Trophoblast cell (in vitro differentiated cells and primary cell): ENCODE results near the gene KLF15.

Experiments
- DNase-seq, 2 donors: peaks; one replicate each; pipeline ENCODE4 v3.0.0-alpha.2; 2016
- H2AFZ ChIP-seq: 2 replicates; pipeline ENCODE4 v1.6.1; 2013; ENCODE audit warnings: low read length, moderate library complexity, mild to moderate bottlenecking; ENCODE audit not compliant: insufficient read depth, poor library complexity
- H2AK5ac ChIP-seq: 2 replicates; pipeline ENCODE4 v1.6.1; 2013; ENCODE audit warnings: mild to moderate bottlenecking, low read length
- H2BK120ac ChIP-seq: 2 replicates; pipeline ENCODE4 v1.6.1; 2013; ENCODE audit warnings: low read length, mild to moderate bottlenecking, moderate library complexity; ENCODE audit not compliant: insufficient read depth, poor library complexity
- H2BK12ac ChIP-seq: 2 replicates; pipeline ENCODE4 v1.6.1; 2013; ENCODE audit warnings: mild to moderate bottlenecking, low read length, moderate library complexity
- H2BK5ac ChIP-seq: 2 replicates; pipeline ENCODE4 v1.6.1; 2013; ENCODE audit warnings: low read length, low read depth, moderate library complexity, mild to moderate bottlenecking; ENCODE audit not compliant: poor library complexity
- H3K14ac ChIP-seq: 2 replicates; pipeline ENCODE4 v1.6.1; 2013; ENCODE audit warnings: mild to moderate bottlenecking, low read length
- H3K18ac ChIP-seq: 2 replicates; pipeline ENCODE4 v1.6.1; 2013; ENCODE audit warnings: mild to moderate bottlenecking, low read length
- H3K23ac ChIP-seq: 2 replicates; pipeline ENCODE4 v1.6.1; 2013; ENCODE audit warnings: low read length
- H3K27ac ChIP-seq: 2 replicates; pipeline ENCODE4 v1.5.1; 2013; ENCODE audit warnings: low read depth, mild to moderate bottlenecking, inconsistent platforms, low read length, moderate library complexity
- H3K27me3 ChIP-seq: 2 replicates; pipeline ENCODE4 v1.6.1; 2013; ENCODE audit warnings: inconsistent platforms, mild to moderate bottlenecking, low read length, moderate library complexity; ENCODE audit not compliant: insufficient read depth
- H3K36me3 ChIP-seq, 2 experiments: 1 replicate in 1 of 2; 2 replicates in 1 of 2; pipeline ENCODE4 v1.6.1; 2013; ENCODE audit warnings: low read length in 2 of 2, mild to moderate bottlenecking in 2 of 2, moderate library complexity in 1 of 2; ENCODE audit not compliant: insufficient read depth in 2 of 2, control insufficient read depth in 1 of 2
- H3K4ac ChIP-seq: 2 replicates; pipeline ENCODE4 v1.6.1; 2013; ENCODE audit warnings: low read depth, mild to moderate bottlenecking, low read length, moderate library complexity
- H3K4me1 ChIP-seq, 2 experiments: 1 replicate in 1 of 2; 2 replicates in 1 of 2; pipeline ENCODE4 v1.6.1; 2013; ENCODE audit warnings: low read length in 2 of 2, mild to moderate bottlenecking in 2 of 2, moderate library complexity in 1 of 2; ENCODE audit not compliant: insufficient read depth in 2 of 2, control insufficient read depth in 1 of 2
- H3K4me2 ChIP-seq: 2 replicates; pipeline ENCODE4 v1.6.1; 2013; ENCODE audit warnings: inconsistent platforms, mild to moderate bottlenecking, low read length, moderate library complexity
- H3K4me3 ChIP-seq: 2 replicates; pipeline ENCODE4 v1.5.1; 2013; ENCODE audit warnings: mild to moderate bottlenecking, low read depth, low read length, inconsistent platforms
- H3K79me1 ChIP-seq: one replicate; pipeline ENCODE4 v1.6.1; 2013; ENCODE audit warnings: low read length
- H3K79me2 ChIP-seq: 2 replicates; pipeline ENCODE4 v1.6.1; 2013; ENCODE audit warnings: low read length, mild to moderate bottlenecking; ENCODE audit not compliant: control insufficient read depth, insufficient read depth, poor library complexity
- H3K9ac ChIP-seq: 2 replicates; pipeline ENCODE4 v1.6.1; 2013; ENCODE audit warnings: mild to moderate bottlenecking, low read length
- H3K9me3 ChIP-seq: 2 replicates; pipeline ENCODE4 v1.6.1; 2013; ENCODE audit warnings: low read depth, mild to moderate bottlenecking, control low read depth, inconsistent platforms, low read length; ENCODE audit not compliant: insufficient read depth
- H4K12ac ChIP-seq: 2 replicates; pipeline ENCODE4 v1.6.1; 2013; ENCODE audit warnings: low read depth, mild to moderate bottlenecking, low read length, moderate library complexity
- H4K8ac ChIP-seq: 2 replicates; pipeline ENCODE4 v1.6.1; 2013; ENCODE audit warnings: low read depth, mild to moderate bottlenecking, low read length, moderate library complexity
- H4K91ac ChIP-seq: one replicate; pipeline ENCODE4 v1.6.1; 2013; ENCODE audit warnings: low read depth, mild to moderate bottlenecking, low read length, moderate library complexity
- WGBS: extraction: QIAGEN DNeasy Blood & Tissue Kit; methylation state at CpG from one replicate; pipeline ENCODE4 v1.1.7; 2013; ENCODE audit warnings: missing lambda C conversion rate; ENCODE audit not compliant: insufficient read length, insufficient coverage; ENCODE audit errors: extremely low coverage; 5-methylcytosine and 5-hydroxymethylcytosine counted together

The KLF15 gene

GRCh38 chr3:126358816-126359181 is 1.6 kb upstream of the KLF15 start:
- no peaks in the 10 kb centered on the region for H3K36me3 ChIP-seq
- H3K27me3 ChIP-seq, result peaks cover 10% of the 10 kb centered on the region
- H3K4ac ChIP-seq, result no peak overlapping the region
- no peaks in the 10 kb centered on the region for H3K79me1 ChIP-seq
- no peak overlapping the region for H3K14ac ChIP-seq
- H2BK12ac ChIP-seq, result no peak overlapping the region
- no peak overlapping the region for H4K8ac ChIP-seq
- H2AK5ac ChIP-seq, result no peak overlapping the region
- no peak overlapping the region for H3K23ac ChIP-seq
- H2AFZ ChIP-seq, result no peak overlapping the region
- DNase-seq, result no peak
- H3K4me1 ChIP-seq, result peaks cover 7 to 8% of the 10 kb centered on the region in 2 experiments
- no peaks in the 10 kb centered on the region for H3K79me2 ChIP-seq
- no peak overlapping the region for H3K4me3 ChIP-seq
- no peak overlapping the region for H4K91ac ChIP-seq
- no peak overlapping the region for H3K4me2 ChIP-seq
- H3K27ac ChIP-seq, result no peak overlapping the region
- no CpG with 5 or more reads among the region's 3 CpGs for WGBS
- H3K9me3 ChIP-seq, result peaks cover 4% of the 10 kb centered on the region
- H2BK5ac ChIP-seq, result no peak overlapping the region
- no peak overlapping the region for H2BK120ac ChIP-seq
- H4K12ac ChIP-seq, result no peak overlapping the region
- no peak overlapping the region for H3K9ac ChIP-seq
- no peak overlapping the region for H3K18ac ChIP-seq

DNA sequence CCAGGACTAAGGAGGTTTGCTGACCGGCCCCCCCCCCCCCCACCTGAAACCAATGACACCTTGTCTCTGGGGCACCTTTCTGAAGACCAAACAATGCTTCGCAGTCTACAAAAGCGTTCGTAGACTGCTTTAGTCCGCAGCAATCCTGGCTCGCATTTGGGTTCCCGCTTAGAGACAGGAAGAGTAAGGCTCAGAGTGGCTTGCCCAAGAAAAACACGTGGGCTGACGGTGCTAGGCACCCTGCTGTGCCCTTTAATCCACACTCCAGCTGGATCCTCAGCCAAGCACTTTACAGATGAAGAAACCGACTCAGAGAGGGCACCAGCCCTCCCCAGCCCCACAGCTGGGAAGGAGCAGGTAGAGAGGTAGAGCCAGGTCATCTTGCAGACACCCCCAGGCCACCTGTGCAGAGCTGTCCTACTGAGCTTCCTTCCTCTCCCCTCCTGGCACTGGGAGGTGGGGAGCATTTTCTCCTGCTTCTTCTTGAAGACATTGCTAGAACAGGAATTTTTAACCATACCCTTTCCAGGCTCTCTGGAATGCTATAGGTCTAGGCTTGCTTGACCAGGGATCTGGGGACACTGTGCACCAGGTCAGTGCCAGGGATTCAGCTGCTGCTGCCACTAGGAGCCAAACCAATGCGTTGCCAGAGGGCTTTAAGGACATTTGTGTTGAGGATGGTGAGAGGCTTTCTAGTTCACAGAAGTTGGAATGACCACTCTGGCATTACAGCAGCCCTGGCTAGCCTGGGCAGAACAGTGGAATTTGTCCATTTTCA is 1.0 kb upstream of the KLF15 start:
- Histone ChIP-seq H3K36me3 (no peaks in the 10 kb centered on the region), H3K27ac (no peak overlapping the region)
- WGBS, result no CpG with 5 or more reads among the region's 11 CpGs

GRCh38 chr3:126356373-126357264 is 589 bp downstream of the KLF15 start:
- H3K36me3 ChIP-seq, result no peaks in the 10 kb centered on the region
- H3K27ac ChIP-seq, result no peak overlapping the region
- DNase-seq, result peak in 1 of 2 donors; percentile 17
- peak overlapping the region; percentile 38 for H2AFZ ChIP-seq
- no peak overlapping the region for H2BK12ac ChIP-seq
- peak overlapping the region; percentile 71 for H3K4me3 ChIP-seq
- H2AK5ac ChIP-seq, result no peak overlapping the region
- H3K4me1 ChIP-seq, result peaks cover 7 to 8% of the 10 kb centered on the region in 2 experiments
- no peak overlapping the region for H3K9ac ChIP-seq
- H4K12ac ChIP-seq, result no peak overlapping the region
- peak overlapping the region; percentile 78 for H3K4me2 ChIP-seq
- WGBS, result no CpG with 5 or more reads among the region's 100 CpGs
- H3K79me1 ChIP-seq, result no peaks in the 10 kb centered on the region
- no peaks in the 10 kb centered on the region for H3K79me2 ChIP-seq
- peak overlapping the region; percentile 14 for H3K18ac ChIP-seq
- H2BK120ac ChIP-seq, result no peak overlapping the region
- H2BK5ac ChIP-seq, result no peak overlapping the region
- no peak overlapping the region for H4K8ac ChIP-seq
- H3K27me3 ChIP-seq, result peaks cover 10% of the 10 kb centered on the region
- peak overlapping the region; percentile 21 for H4K91ac ChIP-seq
- H3K14ac ChIP-seq, result peak overlapping the region; percentile 43
- peaks cover 4% of the 10 kb centered on the region for H3K9me3 ChIP-seq
- no peak overlapping the region for H3K23ac ChIP-seq
- H3K4ac ChIP-seq, result no peak overlapping the region

More for the DNA sequence above, 1.0 kb upstream of the KLF15 start:
- Histone ChIP-seq H3K18ac (no peak overlapping the region), H2AK5ac (no peak overlapping the region), H3K9me3 (peaks cover 4% of the 10 kb centered on the region), H3K27me3 (peaks cover 10% of the 10 kb centered on the region), H4K8ac (no peak overlapping the region), H3K4me1 (peaks cover 7 to 8% of the 10 kb centered on the region in 2 experiments), H3K14ac (no peak overlapping the region), H2AFZ (no peak overlapping the region), H4K91ac (no peak overlapping the region), H4K12ac (no peak overlapping the region), H2BK5ac (no peak overlapping the region), H2BK12ac (no peak overlapping the region), H3K4me3 (no peak overlapping the region), H3K79me1 (no peaks in the 10 kb centered on the region), H3K23ac (no peak overlapping the region), H3K4me2 (peak overlapping the region; percentile 93), H2BK120ac (no peak overlapping the region), H3K9ac (no peak overlapping the region), H3K79me2 (no peaks in the 10 kb centered on the region), H3K4ac (no peak overlapping the region)
- peak in 1 of 2 donors; percentile 10 for DNase-seq

- Histone ChIP-seq H4K8ac (no peak overlapping the region), H3K14ac (no peak overlapping the region), H3K79me1 (no peaks in the 10 kb centered on the region), H3K4ac (no peak overlapping the region), H3K4me3 (peak overlapping the region; percentile 71), H3K36me3 (peaks cover 0 to 2% of the 10 kb centered on the region in 2 experiments), H3K27ac (no peak overlapping the region), H3K27me3 (peaks cover 10% of the 10 kb centered on the region), H3K79me2 (no peaks in the 10 kb centered on the region), H2BK12ac (no peak overlapping the region), H4K91ac (no peak overlapping the region), H3K18ac (no peak overlapping the region), H2BK5ac (no peak overlapping the region), H3K4me2 (peak overlapping the region; percentile 78), H4K12ac (no peak overlapping the region), H3K9me3 (peaks cover 4% of the 10 kb centered on the region), H3K23ac (no peak overlapping the region), H3K4me1 (peaks cover 7 to 8% of the 10 kb centered on the region in 2 experiments), H2AFZ (peak overlapping the region; percentile 40), H2BK120ac (no peak overlapping the region), H2AK5ac (no peak overlapping the region), H3K9ac (no peak overlapping the region)
- no CpG with 5 or more reads among the region's 32 CpGs for WGBS
- DNase-seq, result peak; percentile 25 to 46
Observed at GRCh38 chr3:126355777-126356372, 1.3 kb downstream of the KLF15 start.
